IMR-90 (cell line): ENCODE data around the gene RCE1. TPM values are rescaled to one million over a fixed set of nuclear protein-coding genes. Genes with fewer than 3 reads are reported as not detected.

Source experiments
- ATAC-seq: fragments of 200-7000 bp; cut with Tn5 transposase; 2 replicates; pipeline ENCODE4 v1.9.1; 2020; ENCODE audit warnings: low read depth, mild to moderate bottlenecking, moderate library complexity
- BruUV-seq: library from RNA; stranded (reverse); fragments of 400-500 nt; replicated peaks from 2 replicates; lab custom pipeline; 2021; lab: Mats Ljungman, UMichigan
- CTCF ChIA-PET: fragments of 300-600 bp; formaldehyde crosslinking; extraction: SDS; loops from one replicate; lab custom pipeline; 2021; ENCODE audit warnings: antibody characterized with exemption; lab: Yijun Ruan, JAX
- POLR2A ChIA-PET: fragments of 300-600 bp; sonication (Branson Sonifier 250); formaldehyde crosslinking; loops from one replicate; lab custom pipeline; 2022; ENCODE audit warnings: antibody characterized with exemption; ENCODE audit not compliant: unreplicated experiment; lab: Charles Lee
- DNase-seq: peaks from one replicate; pipeline ENCODE4 v3.0.0; 2013
- H2AFZ ChIP-seq: replicated peaks from 2 replicates; pipeline ENCODE3; 2013; ENCODE audit warnings: low read length, mild to moderate bottlenecking; ENCODE audit not compliant: poor library complexity
- H2AK5ac ChIP-seq: 2 replicates; pipeline ENCODE4 v1.6.1; 2013; ENCODE audit warnings: low read depth, low read length, inconsistent platforms
- H2AK9ac ChIP-seq: replicated peaks from 2 replicates; pipeline ENCODE3; 2013; ENCODE audit warnings: mild to moderate bottlenecking, low read depth, low read length, moderate library complexity; ENCODE audit not compliant: poor library complexity
- H2BK120ac ChIP-seq: 2 replicates; pipeline ENCODE4 v1.6.1; 2013; ENCODE audit warnings: low read depth, low read length, inconsistent platforms
- H2BK15ac ChIP-seq: 3 replicates; pipeline ENCODE4 v1.6.1; 2013; ENCODE audit warnings: low read depth, low read length, inconsistent platforms
- H2BK20ac ChIP-seq: 2 replicates; pipeline ENCODE4 v1.6.1; 2013; ENCODE audit warnings: low read depth, mild to moderate bottlenecking, inconsistent platforms, low read length, moderate library complexity
- H2BK5ac ChIP-seq: 2 replicates; pipeline ENCODE4 v1.6.1; 2013; ENCODE audit warnings: mild to moderate bottlenecking, low read depth, low read length, inconsistent platforms; ENCODE audit not compliant: poor library complexity, severe bottlenecking
- H3K14ac ChIP-seq: replicated peaks from 2 replicates; pipeline ENCODE4 v1.6.1; 2013; ENCODE audit warnings: low read depth, low read length, inconsistent platforms
- H3K18ac ChIP-seq: 2 replicates; pipeline ENCODE4 v1.6.1; 2013; ENCODE audit warnings: low read depth, low read length, control low read depth
- H3K23ac ChIP-seq: 2 replicates; pipeline ENCODE4 v1.6.1; 2013; ENCODE audit warnings: low read depth, low read length, inconsistent platforms
- H3K27ac ChIP-seq: 2 replicates; pipeline ENCODE4 v1.5.1; 2013; ENCODE audit warnings: mild to moderate bottlenecking, control low read depth, low read length; ENCODE audit not compliant: insufficient read depth
- H3K27me3 ChIP-seq: 2 replicates; pipeline ENCODE4 v1.6.1; 2013; ENCODE audit warnings: low read length; ENCODE audit not compliant: control insufficient read depth, insufficient read depth
- H3K36me3 ChIP-seq: 2 replicates; pipeline ENCODE4 v1.6.1; 2013; ENCODE audit warnings: low read length, mixed read lengths; ENCODE audit not compliant: control insufficient read depth, insufficient read depth
- H3K4ac ChIP-seq: 2 replicates; pipeline ENCODE4 v1.6.1; 2013; ENCODE audit warnings: low read depth, low read length, inconsistent platforms
- H3K4me1 ChIP-seq: 2 replicates; pipeline ENCODE4 v1.6.1; 2013; ENCODE audit warnings: low read length, mixed read lengths; ENCODE audit not compliant: control insufficient read depth, insufficient read depth
- H3K4me2 ChIP-seq: 2 replicates; pipeline ENCODE4 v1.6.1; 2013; ENCODE audit warnings: low read depth, mild to moderate bottlenecking, control low read depth, low read length, moderate library complexity
- H3K4me3 ChIP-seq: 2 replicates; pipeline ENCODE4 v1.5.1; 2013; ENCODE audit warnings: low read depth, mild to moderate bottlenecking, control low read depth, low read length, moderate library complexity; ENCODE audit not compliant: insufficient read depth
- H3K56ac ChIP-seq: 2 replicates; pipeline ENCODE4 v1.6.1; 2013; ENCODE audit warnings: low read length, inconsistent platforms; ENCODE audit not compliant: insufficient read depth; ENCODE audit errors: extremely low read depth
- H3K79me1 ChIP-seq, 2 experiments: 2 replicates each; pipeline ENCODE4 v1.6.1; 2013; ENCODE audit warnings: low read length in 2 of 2, inconsistent platforms in 1 of 2, low read depth in 1 of 2
- H3K9ac ChIP-seq: 2 replicates; pipeline ENCODE4 v1.6.1; 2013; ENCODE audit warnings: low read depth, low read length, control low read depth
- H3K9me1 ChIP-seq: 2 replicates; pipeline ENCODE4 v1.6.1; 2013; ENCODE audit warnings: low read length, inconsistent platforms; ENCODE audit not compliant: insufficient read depth
- H3K9me3 ChIP-seq: 2 replicates; pipeline ENCODE4 v1.6.1; 2013; ENCODE audit warnings: low read length; ENCODE audit not compliant: control insufficient read depth, insufficient read depth
- H4K20me1 ChIP-seq: 2 replicates; pipeline ENCODE4 v1.6.1; 2013; ENCODE audit warnings: low read length, inconsistent platforms; ENCODE audit not compliant: insufficient read depth
- H4K5ac ChIP-seq: 2 replicates; pipeline ENCODE4 v1.6.1; 2013; ENCODE audit warnings: mild to moderate bottlenecking, low read depth, low read length, control low read depth
- H4K8ac ChIP-seq, 2 experiments: 2 replicates each; pipeline ENCODE4 v1.6.1; 2013; ENCODE audit warnings: low read depth in 2 of 2, low read length in 2 of 2, control low read depth in 1 of 2, inconsistent platforms in 1 of 2
- H4K91ac ChIP-seq: 2 replicates; pipeline ENCODE4 v1.6.1; 2013; ENCODE audit warnings: low read depth, low read length, inconsistent platforms; ENCODE audit not compliant: insufficient read depth
- BHLHE40 ChIP-seq: fragments of 150-350 bp; IDR thresholded peaks from 2 replicates; pipeline ENCODE4 v1.6.1; 2016; ENCODE audit warnings: mild to moderate bottlenecking, low read depth, low read length
- CEBPB ChIP-seq: IDR thresholded peaks from 2 replicates; pipeline ENCODE4 v1.6.1; 2012; ENCODE audit warnings: low read depth, low read length, improper control_type of control experiment
- CHD1 ChIP-seq: IDR thresholded peaks from 2 replicates; pipeline ENCODE4 v1.6.1; 2012; ENCODE audit warnings: low read depth, low read length, improper control_type of control experiment
- CTCF ChIP-seq: conservative IDR thresholded peaks from 2 replicates; pipeline ENCODE4 v1.5.1; 2012; ENCODE audit warnings: mild to moderate bottlenecking, low read depth, low read length, improper control_type of control experiment
- FOS ChIP-seq: fragments of 150-350 bp; IDR thresholded peaks from 2 replicates; pipeline ENCODE4 v1.6.1; 2016; ENCODE audit warnings: low read depth, low read length
- MAFK ChIP-seq: IDR thresholded peaks from 2 replicates; pipeline ENCODE4 v1.6.1; 2012; ENCODE audit warnings: low read depth, low read length, improper control_type of control experiment
- MAZ ChIP-seq: IDR thresholded peaks from 2 replicates; pipeline ENCODE4 v1.6.1; 2012; ENCODE audit warnings: low read depth, mild to moderate bottlenecking, low read length, improper control_type of control experiment, moderate library complexity, borderline replicate concordance
- MXI1 ChIP-seq: IDR thresholded peaks from 2 replicates; pipeline ENCODE4 v1.6.1; 2012; ENCODE audit warnings: low read depth, mild to moderate bottlenecking, low read length, moderate library complexity, borderline replicate concordance
- NFE2L2 ChIP-seq: fragments of 150-350 bp; IDR thresholded peaks from 2 replicates; pipeline ENCODE4 v1.6.1; 2016; ENCODE audit warnings: low read depth, mild to moderate bottlenecking, low read length
- POLR2A ChIP-seq: IDR thresholded peaks from 2 replicates; pipeline ENCODE4 v1.6.1; 2012; ENCODE audit warnings: mild to moderate bottlenecking, low read depth, low read length
- RAD21 ChIP-seq: IDR thresholded peaks from 2 replicates; pipeline ENCODE4 v1.6.1; 2012; ENCODE audit warnings: low read length, improper control_type of control experiment
- RCOR1 ChIP-seq: IDR thresholded peaks from 2 replicates; pipeline ENCODE4 v1.6.1; 2012; ENCODE audit warnings: mild to moderate bottlenecking, low read length, improper control_type of control experiment; ENCODE audit not compliant: insufficient replicate concordance
- RFX5 ChIP-seq: IDR thresholded peaks from 2 replicates; pipeline ENCODE4 v1.8.0; 2012; ENCODE audit warnings: low read depth, mild to moderate bottlenecking, low read length, moderate library complexity
- SMC3 ChIP-seq: fragments of 150-350 bp; IDR thresholded peaks from 2 replicates; pipeline ENCODE4 v1.6.1; 2016; ENCODE audit warnings: low read depth, mild to moderate bottlenecking, antibody characterized with exemption, low read length, moderate library complexity
- WGBS, 2 experiments: methylation state at CpG; one replicate each; pipeline versions ENCODE4 v1.1.5 to v1.1.7; 2013; ENCODE audit warnings: missing lambda C conversion rate in 2 of 2; ENCODE audit not compliant: insufficient read length in 1 of 2; ENCODE audit errors: extremely low coverage in 2 of 2; 5-methylcytosine and 5-hydroxymethylcytosine counted together
- dilution Hi-C: fragments of 300-500 bp; cut with HindIII; formaldehyde crosslinking; loops from one replicate; pipeline ENCODE4 v1.14.3; 2018; ENCODE audit warnings: low sequenced_read_pairs; ENCODE audit not compliant: unreplicated experiment
- in situ Hi-C: fragments of 300-500 bp; cut with MboI; formaldehyde crosslinking; loops from 3 replicates; pipeline ENCODE4 v1.14.3; 2019; ENCODE audit warnings: low sequenced_read_pairs, inconsistent platforms, mixed read lengths
- intact Hi-C: fragments of 100-400 bp; cut with micrococcal nuclease; formaldehyde crosslinking; loops from 2 replicates; pipeline ENCODE4 v1.10.0; 2022
- polyA plus RNA-seq, 3 experiments: library from polyadenylated mRNA; depleted of rRNA; stranded (reverse); fragments of >200 nt; gene quantifications; 2 replicates each; pipeline ENCODE4 v1.2.3, GENCODE V29; 2012; ENCODE audit warnings: low replicate concordance in 1 of 3
- total RNA-seq: library from RNA; depleted of rRNA; stranded (reverse); fragments of >200 nt; gene quantifications from 2 replicates; pipeline ENCODE4 v1.2.3, GENCODE V29; 2012
- TF ChIP-seq, protein P1 (sequence below): fragments of 150-350 bp; IDR thresholded peaks from 2 replicates; pipeline ENCODE4 v1.6.1; 2016; ENCODE audit warnings: low read depth, mild to moderate bottlenecking, low read length, moderate library complexity, borderline replicate concordance

RCE1 gene
- total and polyA plus RNA-seq, 2 of the 4 experiments (the other 2 are of a cell fraction), result 6.6 to 19.4 TPM

- Histone ChIP-seq H4K5ac (no peak overlapping the region; the same call in 1 of the 2 replicates), H3K9me1 (no peaks in the 10 kb centered on the region), H2AK5ac (no peak overlapping the region), H4K8ac (peak overlapping the region; percentile 32 to 78; a peak in 2 of 4 replicates), H3K18ac (no peak overlapping the region), H4K91ac (no peak overlapping the region), H3K79me1 (peaks cover 24 to 38% of the 10 kb centered on the region in 2 experiments), H3K36me3 (peaks cover 10% of the 10 kb centered on the region; the same call in 1 of the 2 replicates), H4K20me1 (no peaks in the 10 kb centered on the region; the same call in 1 of the 2 replicates), H3K4ac (no peak overlapping the region), H3K4me1 (peaks cover 6% of the 10 kb centered on the region), H2BK5ac (peak overlapping the region; percentile 91), H2BK15ac (no peak overlapping the region), H2AFZ (no peak overlapping the region), H3K27me3 (no peaks in the 10 kb centered on the region), H3K9ac (no peak overlapping the region), H3K4me2 (no peak overlapping the region), H3K4me3 (no peak overlapping the region), H2BK120ac (no peak overlapping the region; the same call in none of the 2 replicates), H3K9me3 (no peaks in the 10 kb centered on the region), H2BK20ac (no peak overlapping the region), H2AK9ac (no peak overlapping the region), H3K23ac (no peak overlapping the region), H3K56ac (no peak overlapping the region), H3K14ac (no peak overlapping the region), H3K27ac (peak overlapping the region; percentile 71; the same call in 1 of the 2 replicates)
- WGBS, 2 experiments, result no CpG with 5 or more reads among the region's 12 CpGs
- BruUV-seq, result no TSS peak
- POLR2A ChIA-PET, result no interaction called here
- CTCF ChIA-PET, result interaction anchor here (0.5 kb wide), 1 partner anchor 25 kb away, joined by 6 read pairs; no protein-coding TSS in a partner anchor
- peak; percentile 65 for DNase-seq
- ATAC-seq, result peak; percentile 79
- in situ Hi-C loops (loop anchor here (10.0 kb wide), 1 partner anchor 261 kb away; no protein-coding TSS in a partner anchor), dilution Hi-C loops (no loop called here), intact Hi-C loops (loop anchor here (2.0 kb wide), 1 partner anchor 257 kb away; no protein-coding TSS in a partner anchor)
- TF ChIP-seq RAD21, result no peak
- TF ChIP-seq, protein P1, sequence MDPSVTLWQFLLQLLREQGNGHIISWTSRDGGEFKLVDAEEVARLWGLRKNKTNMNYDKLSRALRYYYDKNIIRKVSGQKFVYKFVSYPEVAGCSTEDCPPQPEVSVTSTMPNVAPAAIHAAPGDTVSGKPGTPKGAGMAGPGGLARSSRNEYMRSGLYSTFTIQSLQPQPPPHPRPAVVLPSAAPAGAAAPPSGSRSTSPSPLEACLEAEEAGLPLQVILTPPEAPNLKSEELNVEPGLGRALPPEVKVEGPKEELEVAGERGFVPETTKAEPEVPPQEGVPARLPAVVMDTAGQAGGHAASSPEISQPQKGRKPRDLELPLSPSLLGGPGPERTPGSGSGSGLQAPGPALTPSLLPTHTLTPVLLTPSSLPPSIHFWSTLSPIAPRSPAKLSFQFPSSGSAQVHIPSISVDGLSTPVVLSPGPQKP, result no peak
- TF ChIP-seq MXI1, result no peak
- TF ChIP-seq NFE2L2, result peak; percentile 98
- no peak for TF ChIP-seq CHD1
- TF ChIP-seq MAFK, result peak; percentile 94
- no peak for TF ChIP-seq CTCF
- TF ChIP-seq BHLHE40, result no peak
- TF ChIP-seq POLR2A, result no peak
- TF ChIP-seq RCOR1, result no peak
- 0 out of 2 replicates have a peak, but pooled peaks have one; percentile 11 for TF ChIP-seq FOS
- TF ChIP-seq RFX5, result no peak
- TF ChIP-seq CEBPB, result no peak
- TF ChIP-seq SMC3, result no peak
- TF ChIP-seq MAZ, result no peak
Observed at GRCh38 chr11:66835768-66836405, 7.4 kb upstream of the RCE1 start.
